HEK293 (cell line): Measurements from ENCODE around the gene PLEKHM1.
A peak's percentile ranks its signal among the peaks of the same experiment; 100 is the strongest.
"Not testable (repeated sequence)": the region's sequence is repeated elsewhere in the genome, so short reads cannot be mapped to it uniquely, and the experiment has no call there.

Source experiments
- MZF1 ChIP-seq: fragments of 450-650 bp; formaldehyde crosslinking; IDR thresholded peaks from 2 replicates; pipeline ENCODE4 v1.5.1; 2017; ENCODE audit warnings: missing biosample characterization, missing genetic modification characterization, borderline replicate concordance
- TRIM28 ChIP-seq: IDR thresholded peaks from 2 replicates; pipeline ENCODE4 v1.6.1; 2011; ENCODE audit warnings: low read length, control low read depth, borderline replicate concordance
- ZNF114 ChIP-seq: fragments of 450-650 bp; formaldehyde crosslinking; IDR thresholded peaks from 2 replicates; pipeline ENCODE4 v1.5.0; 2017; ENCODE audit warnings: missing biosample characterization, missing genetic modification characterization
- ZNF132 ChIP-seq: fragments of 450-650 bp; formaldehyde crosslinking; IDR thresholded peaks from 2 replicates; pipeline ENCODE4 v1.5.1; 2017; ENCODE audit warnings: missing biosample characterization, missing genetic modification characterization, borderline replicate concordance
- ZNF660 ChIP-seq: fragments of 450-650 bp; IDR thresholded peaks from 2 replicates; pipeline ENCODE4 v1.5.1; 2018; ENCODE audit warnings: missing biosample characterization, mild to moderate bottlenecking, missing genetic modification characterization
- ZNF664 ChIP-seq: fragments of 450-650 bp; formaldehyde crosslinking; IDR thresholded peaks from 2 replicates; pipeline ENCODE4 v1.5.1; 2016; ENCODE audit warnings: missing biosample characterization, missing genetic modification characterization
- ZNF76 ChIP-seq: fragments of 450-650 bp; formaldehyde crosslinking; IDR thresholded peaks from 2 replicates; pipeline ENCODE4; 2016; ENCODE audit warnings: low read depth, missing biosample characterization, missing genetic modification characterization, borderline replicate concordance
- TF ChIP-seq, protein P1 (sequence below): fragments of 450-650 bp; formaldehyde crosslinking; IDR thresholded peaks from 2 replicates; pipeline ENCODE4 v1.5.1; 2016; ENCODE audit warnings: missing biosample characterization, missing genetic modification characterization
- TF ChIP-seq, protein P2 (sequence below): sonication (generic); formaldehyde crosslinking; IDR thresholded peaks from 2 replicates; pipeline ENCODE4 v1.8.1; 2022; ENCODE audit warnings: mild to moderate bottlenecking, moderate library complexity, missing genetic modification reagents
- TF ChIP-seq, protein P3 (sequence below): fragments of 450-650 bp; formaldehyde crosslinking; IDR thresholded peaks from 2 replicates; pipeline ENCODE4 v1.5.1; 2016; ENCODE audit warnings: missing biosample characterization, missing genetic modification characterization
- TF ChIP-seq, protein P4 (sequence below): fragments of 450-650 bp; formaldehyde crosslinking; IDR thresholded peaks from 2 replicates; pipeline ENCODE4 v1.5.1; 2016; ENCODE audit warnings: missing biosample characterization, missing genetic modification characterization
- TF ChIP-seq, protein P5 (sequence below): fragments of 450-650 bp; formaldehyde crosslinking; IDR thresholded peaks from 2 replicates; pipeline ENCODE4 v1.5.1; 2017; ENCODE audit warnings: missing biosample characterization, missing genetic modification characterization

DNA sequence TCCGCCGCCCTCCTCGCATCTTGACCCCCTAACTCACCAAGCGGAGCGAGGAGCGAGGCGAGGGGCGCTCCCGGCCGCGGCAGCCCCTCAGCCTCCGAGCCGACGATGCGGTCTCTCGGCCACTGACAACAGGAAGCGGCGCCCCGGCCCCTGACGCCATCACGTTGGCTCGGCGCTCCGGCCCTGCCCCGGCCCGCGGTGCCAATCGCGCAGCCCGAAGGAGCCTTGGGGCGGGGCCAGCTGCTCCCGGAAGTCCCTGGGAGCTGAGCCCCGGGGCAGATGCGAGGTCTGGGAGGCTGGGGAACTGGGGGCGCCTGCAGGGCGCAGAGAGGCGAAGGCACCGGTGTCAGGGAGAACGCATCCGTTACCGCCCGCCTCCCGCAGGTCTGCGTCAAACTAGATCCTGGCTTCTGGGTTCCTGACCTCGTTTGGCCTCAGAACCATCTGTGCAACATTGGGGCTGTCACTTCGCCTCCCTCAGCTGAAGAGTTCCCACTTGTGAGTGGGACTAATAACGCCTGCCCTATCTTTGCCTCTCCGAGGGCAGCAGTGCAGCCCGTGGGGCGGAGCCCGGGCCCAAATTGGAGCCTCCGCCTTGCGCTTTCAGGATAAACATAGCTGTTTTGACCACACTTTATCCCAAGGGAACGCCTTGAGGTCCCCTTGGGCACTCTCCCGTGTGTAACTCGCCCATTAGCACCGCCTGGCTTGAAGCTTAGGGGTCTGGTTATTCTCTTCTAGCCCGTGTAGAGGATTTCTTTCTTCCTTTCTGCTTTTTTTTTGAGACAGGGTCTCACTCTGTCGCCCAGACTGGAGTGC is at the start of gene PLEKHM1:
- TF ChIP-seq, protein P1, sequence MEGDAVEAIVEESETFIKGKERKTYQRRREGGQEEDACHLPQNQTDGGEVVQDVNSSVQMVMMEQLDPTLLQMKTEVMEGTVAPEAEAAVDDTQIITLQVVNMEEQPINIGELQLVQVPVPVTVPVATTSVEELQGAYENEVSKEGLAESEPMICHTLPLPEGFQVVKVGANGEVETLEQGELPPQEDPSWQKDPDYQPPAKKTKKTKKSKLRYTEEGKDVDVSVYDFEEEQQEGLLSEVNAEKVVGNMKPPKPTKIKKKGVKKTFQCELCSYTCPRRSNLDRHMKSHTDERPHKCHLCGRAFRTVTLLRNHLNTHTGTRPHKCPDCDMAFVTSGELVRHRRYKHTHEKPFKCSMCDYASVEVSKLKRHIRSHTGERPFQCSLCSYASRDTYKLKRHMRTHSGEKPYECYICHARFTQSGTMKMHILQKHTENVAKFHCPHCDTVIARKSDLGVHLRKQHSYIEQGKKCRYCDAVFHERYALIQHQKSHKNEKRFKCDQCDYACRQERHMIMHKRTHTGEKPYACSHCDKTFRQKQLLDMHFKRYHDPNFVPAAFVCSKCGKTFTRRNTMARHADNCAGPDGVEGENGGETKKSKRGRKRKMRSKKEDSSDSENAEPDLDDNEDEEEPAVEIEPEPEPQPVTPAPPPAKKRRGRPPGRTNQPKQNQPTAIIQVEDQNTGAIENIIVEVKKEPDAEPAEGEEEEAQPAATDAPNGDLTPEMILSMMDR (tag by site-specific recombination), result not testable (repeated sequence)
- TF ChIP-seq ZNF132 (tag by site-specific recombination); TRIM28; ZNF660; ZNF114; ZNF76 (tag by site-specific recombination); ZNF664 (tag by site-specific recombination); MZF1 (tag by site-specific recombination): not testable (repeated sequence)
- TF ChIP-seq, protein P2, sequence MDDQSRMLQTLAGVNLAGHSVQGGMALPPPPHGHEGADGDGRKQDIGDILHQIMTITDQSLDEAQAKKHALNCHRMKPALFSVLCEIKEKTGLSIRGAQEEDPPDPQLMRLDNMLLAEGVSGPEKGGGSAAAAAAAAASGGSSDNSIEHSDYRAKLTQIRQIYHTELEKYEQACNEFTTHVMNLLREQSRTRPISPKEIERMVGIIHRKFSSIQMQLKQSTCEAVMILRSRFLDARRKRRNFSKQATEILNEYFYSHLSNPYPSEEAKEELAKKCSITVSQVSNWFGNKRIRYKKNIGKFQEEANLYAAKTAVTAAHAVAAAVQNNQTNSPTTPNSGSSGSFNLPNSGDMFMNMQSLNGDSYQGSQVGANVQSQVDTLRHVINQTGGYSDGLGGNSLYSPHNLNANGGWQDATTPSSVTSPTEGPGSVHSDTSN, result not testable (repeated sequence)
- TF ChIP-seq, protein P3, sequence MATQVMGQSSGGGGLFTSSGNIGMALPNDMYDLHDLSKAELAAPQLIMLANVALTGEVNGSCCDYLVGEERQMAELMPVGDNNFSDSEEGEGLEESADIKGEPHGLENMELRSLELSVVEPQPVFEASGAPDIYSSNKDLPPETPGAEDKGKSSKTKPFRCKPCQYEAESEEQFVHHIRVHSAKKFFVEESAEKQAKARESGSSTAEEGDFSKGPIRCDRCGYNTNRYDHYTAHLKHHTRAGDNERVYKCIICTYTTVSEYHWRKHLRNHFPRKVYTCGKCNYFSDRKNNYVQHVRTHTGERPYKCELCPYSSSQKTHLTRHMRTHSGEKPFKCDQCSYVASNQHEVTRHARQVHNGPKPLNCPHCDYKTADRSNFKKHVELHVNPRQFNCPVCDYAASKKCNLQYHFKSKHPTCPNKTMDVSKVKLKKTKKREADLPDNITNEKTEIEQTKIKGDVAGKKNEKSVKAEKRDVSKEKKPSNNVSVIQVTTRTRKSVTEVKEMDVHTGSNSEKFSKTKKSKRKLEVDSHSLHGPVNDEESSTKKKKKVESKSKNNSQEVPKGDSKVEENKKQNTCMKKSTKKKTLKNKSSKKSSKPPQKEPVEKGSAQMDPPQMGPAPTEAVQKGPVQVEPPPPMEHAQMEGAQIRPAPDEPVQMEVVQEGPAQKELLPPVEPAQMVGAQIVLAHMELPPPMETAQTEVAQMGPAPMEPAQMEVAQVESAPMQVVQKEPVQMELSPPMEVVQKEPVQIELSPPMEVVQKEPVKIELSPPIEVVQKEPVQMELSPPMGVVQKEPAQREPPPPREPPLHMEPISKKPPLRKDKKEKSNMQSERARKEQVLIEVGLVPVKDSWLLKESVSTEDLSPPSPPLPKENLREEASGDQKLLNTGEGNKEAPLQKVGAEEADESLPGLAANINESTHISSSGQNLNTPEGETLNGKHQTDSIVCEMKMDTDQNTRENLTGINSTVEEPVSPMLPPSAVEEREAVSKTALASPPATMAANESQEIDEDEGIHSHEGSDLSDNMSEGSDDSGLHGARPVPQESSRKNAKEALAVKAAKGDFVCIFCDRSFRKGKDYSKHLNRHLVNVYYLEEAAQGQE (tag by site-specific recombination), result not testable (repeated sequence)
- TF ChIP-seq, protein P4, sequence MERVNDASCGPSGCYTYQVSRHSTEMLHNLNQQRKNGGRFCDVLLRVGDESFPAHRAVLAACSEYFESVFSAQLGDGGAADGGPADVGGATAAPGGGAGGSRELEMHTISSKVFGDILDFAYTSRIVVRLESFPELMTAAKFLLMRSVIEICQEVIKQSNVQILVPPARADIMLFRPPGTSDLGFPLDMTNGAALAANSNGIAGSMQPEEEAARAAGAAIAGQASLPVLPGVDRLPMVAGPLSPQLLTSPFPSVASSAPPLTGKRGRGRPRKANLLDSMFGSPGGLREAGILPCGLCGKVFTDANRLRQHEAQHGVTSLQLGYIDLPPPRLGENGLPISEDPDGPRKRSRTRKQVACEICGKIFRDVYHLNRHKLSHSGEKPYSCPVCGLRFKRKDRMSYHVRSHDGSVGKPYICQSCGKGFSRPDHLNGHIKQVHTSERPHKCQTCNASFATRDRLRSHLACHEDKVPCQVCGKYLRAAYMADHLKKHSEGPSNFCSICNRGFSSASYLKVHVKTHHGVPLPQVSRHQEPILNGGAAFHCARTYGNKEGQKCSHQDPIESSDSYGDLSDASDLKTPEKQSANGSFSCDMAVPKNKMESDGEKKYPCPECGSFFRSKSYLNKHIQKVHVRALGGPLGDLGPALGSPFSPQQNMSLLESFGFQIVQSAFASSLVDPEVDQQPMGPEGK, result peak; percentile 49; the same call in 1 of the 2 replicates
- TF ChIP-seq, protein P5, sequence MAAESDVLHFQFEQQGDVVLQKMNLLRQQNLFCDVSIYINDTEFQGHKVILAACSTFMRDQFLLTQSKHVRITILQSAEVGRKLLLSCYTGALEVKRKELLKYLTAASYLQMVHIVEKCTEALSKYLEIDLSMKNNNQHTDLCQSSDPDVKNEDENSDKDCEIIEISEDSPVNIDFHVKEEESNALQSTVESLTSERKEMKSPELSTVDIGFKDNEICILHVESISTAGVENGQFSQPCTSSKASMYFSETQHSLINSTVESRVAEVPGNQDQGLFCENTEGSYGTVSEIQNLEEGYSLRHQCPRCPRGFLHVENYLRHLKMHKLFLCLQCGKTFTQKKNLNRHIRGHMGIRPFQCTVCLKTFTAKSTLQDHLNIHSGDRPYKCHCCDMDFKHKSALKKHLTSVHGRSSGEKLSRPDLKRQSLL (tag by site-specific recombination), result not testable (repeated sequence)
